B cell (primary cell): ENCODE results near the gene E2F2.
"Not testable (repeated sequence)": the region's sequence is repeated elsewhere in the genome, so short reads cannot be mapped to it uniquely, and the experiment has no call there.

ENCODE experiments used
- EZH2 ChIP-seq: IDR thresholded peaks from 2 replicates; pipeline ENCODE4 v1.6.1; 2012; ENCODE audit warnings: borderline replicate concordance, low read depth, mild to moderate bottlenecking, moderate library complexity, low read length; ENCODE audit not compliant: insufficient read depth, poor library complexity, severe bottlenecking
- TF ChIP-seq, protein P1 (sequence below): fragments of 200-600 bp; IDR thresholded peaks from one replicate; pipeline ENCODE4 v1.8.0; 2022; ENCODE audit warnings: antibody characterized with exemption, mild to moderate bottlenecking

DNA sequence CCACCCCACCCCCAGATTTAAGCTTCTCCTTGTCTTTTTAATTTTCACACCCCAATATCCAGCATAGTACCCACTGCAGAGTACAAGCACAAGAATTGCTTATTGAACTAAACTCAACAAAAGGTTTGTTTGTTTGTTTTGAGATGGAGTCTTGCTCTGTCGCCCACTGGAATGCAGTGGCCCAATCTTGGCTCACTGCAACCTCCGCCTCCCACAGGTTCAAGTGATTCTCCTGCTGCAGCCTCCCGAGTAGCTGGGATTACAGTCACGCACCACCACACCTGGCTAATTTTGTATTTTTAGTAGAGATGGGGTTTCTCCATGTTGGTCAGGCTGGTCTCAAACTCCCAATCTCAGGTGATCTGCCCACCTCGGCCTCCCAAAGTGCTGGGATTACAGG is 11.9 kb upstream of the E2F2 start:
- not testable (repeated sequence) for TF ChIP-seq EZH2
- TF ChIP-seq, protein P1, sequence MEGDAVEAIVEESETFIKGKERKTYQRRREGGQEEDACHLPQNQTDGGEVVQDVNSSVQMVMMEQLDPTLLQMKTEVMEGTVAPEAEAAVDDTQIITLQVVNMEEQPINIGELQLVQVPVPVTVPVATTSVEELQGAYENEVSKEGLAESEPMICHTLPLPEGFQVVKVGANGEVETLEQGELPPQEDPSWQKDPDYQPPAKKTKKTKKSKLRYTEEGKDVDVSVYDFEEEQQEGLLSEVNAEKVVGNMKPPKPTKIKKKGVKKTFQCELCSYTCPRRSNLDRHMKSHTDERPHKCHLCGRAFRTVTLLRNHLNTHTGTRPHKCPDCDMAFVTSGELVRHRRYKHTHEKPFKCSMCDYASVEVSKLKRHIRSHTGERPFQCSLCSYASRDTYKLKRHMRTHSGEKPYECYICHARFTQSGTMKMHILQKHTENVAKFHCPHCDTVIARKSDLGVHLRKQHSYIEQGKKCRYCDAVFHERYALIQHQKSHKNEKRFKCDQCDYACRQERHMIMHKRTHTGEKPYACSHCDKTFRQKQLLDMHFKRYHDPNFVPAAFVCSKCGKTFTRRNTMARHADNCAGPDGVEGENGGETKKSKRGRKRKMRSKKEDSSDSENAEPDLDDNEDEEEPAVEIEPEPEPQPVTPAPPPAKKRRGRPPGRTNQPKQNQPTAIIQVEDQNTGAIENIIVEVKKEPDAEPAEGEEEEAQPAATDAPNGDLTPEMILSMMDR: not testable (repeated sequence)
